GM23248 (cell line): ENCODE results near the gene KLC1. TPM values are rescaled to one million over a fixed set of nuclear protein-coding genes. Genes with fewer than 3 reads are reported as not detected.

Experiments used
- DNase-seq: peaks from one replicate; pipeline ENCODE4 v3.0.0-alpha.2; 2015
- H2AFZ ChIP-seq: fragments of 200-600 bp; sonication (generic); 2 replicates; pipeline ENCODE4 v1.6.1; 2016; ENCODE audit warnings: antibody characterized with exemption
- H3F3A ChIP-seq: fragments of 200-600 bp; sonication (generic); 2 replicates; pipeline ENCODE4 v1.6.1; 2016; ENCODE audit warnings: mild to moderate bottlenecking, antibody characterized with exemption, mixed run types; ENCODE audit not compliant: insufficient read depth
- H3K27ac ChIP-seq: fragments of 200-600 bp; sonication (generic); 2 replicates; pipeline ENCODE4 v1.5.1; 2016; ENCODE audit warnings: mild to moderate bottlenecking
- H3K27me3 ChIP-seq: fragments of 200-600 bp; sonication (generic); replicated peaks from 2 replicates; pipeline ENCODE4 v1.6.1; 2016; ENCODE audit warnings: mild to moderate bottlenecking; ENCODE audit not compliant: insufficient read depth
- H3K36me3 ChIP-seq: fragments of 200-600 bp; sonication (generic); 2 replicates; pipeline ENCODE4 v1.6.1; 2016; ENCODE audit warnings: low read depth, mild to moderate bottlenecking
- H3K4me1 ChIP-seq: fragments of 200-600 bp; sonication (generic); 2 replicates; pipeline ENCODE4 v1.6.1; 2016; ENCODE audit warnings: mild to moderate bottlenecking; ENCODE audit not compliant: insufficient read depth
- H3K4me2 ChIP-seq: fragments of 200-600 bp; sonication (generic); one replicate; pipeline ENCODE4 v1.6.1; 2016; ENCODE audit warnings: mild to moderate bottlenecking; ENCODE audit not compliant: unreplicated experiment
- H3K4me3 ChIP-seq: fragments of 200-600 bp; sonication (generic); 2 replicates; pipeline ENCODE4 v1.5.1; 2016; ENCODE audit warnings: mild to moderate bottlenecking
- H3K79me2 ChIP-seq: fragments of 200-600 bp; sonication (generic); 2 replicates; pipeline ENCODE4 v1.6.1; 2016; ENCODE audit warnings: mild to moderate bottlenecking; ENCODE audit not compliant: insufficient read depth
- H3K9ac ChIP-seq: fragments of 200-600 bp; sonication (generic); 2 replicates; pipeline ENCODE4 v1.6.1; 2016; ENCODE audit warnings: mild to moderate bottlenecking
- H3K9me2 ChIP-seq: fragments of 200-600 bp; sonication (generic); 2 replicates; pipeline ENCODE4 v1.6.1; 2016; ENCODE audit warnings: mixed run types, mild to moderate bottlenecking, moderate library complexity; ENCODE audit not compliant: insufficient read depth
- H3K9me3 ChIP-seq: fragments of 200-600 bp; sonication (generic); one replicate; pipeline ENCODE4 v1.6.1; 2017; ENCODE audit warnings: low read depth
- H4K20me1 ChIP-seq: fragments of 200-600 bp; sonication (generic); 2 replicates; pipeline ENCODE4 v1.6.0; 2016; ENCODE audit not compliant: insufficient read depth
- EZH2 ChIP-seq: fragments of 200-600 bp; sonication (generic); IDR thresholded peaks from 2 replicates; pipeline ENCODE4 v1.6.1; 2018; ENCODE audit warnings: antibody characterized with exemption, mild to moderate bottlenecking; ENCODE audit not compliant: insufficient read depth, poor library complexity, severe bottlenecking
- EZH2phosphoT487 ChIP-seq: fragments of 200-600 bp; sonication (generic); IDR thresholded peaks from 2 replicates; pipeline ENCODE4 v1.6.1; 2018; ENCODE audit warnings: antibody characterized with exemption, moderate library complexity, mild to moderate bottlenecking, low read depth; ENCODE audit not compliant: insufficient read depth
- WGBS, 2 experiments: methylation state at CpG; one replicate each; pipeline ENCODE4 v1.1.6; 2015 to 2017; ENCODE audit warnings: low lambda C conversion rate in 2 of 2, low coverage in 1 of 2; ENCODE audit errors: missing lambda C conversion rate in 2 of 2; 5-methylcytosine and 5-hydroxymethylcytosine counted together
- in situ Hi-C: fragments of 300-500 bp; cut with MboI; formaldehyde crosslinking; loops from 2 replicates; pipeline ENCODE4 v1.15.0; 2020
- polyA plus RNA-seq: library from polyadenylated mRNA; unstranded; fragments of >200 nt; fragmentation: Nextera tagmentation; extraction: Ambion mirVana; gene quantifications from 2 replicates; pipeline ENCODE4 v1.2.1, GENCODE V29; 2016
- total RNA-seq: library from RNA; depleted of rRNA; stranded (reverse); fragments of >200 nt; shearing (Covaris generic); gene quantifications from 2 replicates; pipeline ENCODE4 v1.2.3, GENCODE V29; 2014

Gene KLC1
- total and polyA plus RNA-seq, 2 experiments from 2014 or later, result 184 to 410 TPM

DNA sequence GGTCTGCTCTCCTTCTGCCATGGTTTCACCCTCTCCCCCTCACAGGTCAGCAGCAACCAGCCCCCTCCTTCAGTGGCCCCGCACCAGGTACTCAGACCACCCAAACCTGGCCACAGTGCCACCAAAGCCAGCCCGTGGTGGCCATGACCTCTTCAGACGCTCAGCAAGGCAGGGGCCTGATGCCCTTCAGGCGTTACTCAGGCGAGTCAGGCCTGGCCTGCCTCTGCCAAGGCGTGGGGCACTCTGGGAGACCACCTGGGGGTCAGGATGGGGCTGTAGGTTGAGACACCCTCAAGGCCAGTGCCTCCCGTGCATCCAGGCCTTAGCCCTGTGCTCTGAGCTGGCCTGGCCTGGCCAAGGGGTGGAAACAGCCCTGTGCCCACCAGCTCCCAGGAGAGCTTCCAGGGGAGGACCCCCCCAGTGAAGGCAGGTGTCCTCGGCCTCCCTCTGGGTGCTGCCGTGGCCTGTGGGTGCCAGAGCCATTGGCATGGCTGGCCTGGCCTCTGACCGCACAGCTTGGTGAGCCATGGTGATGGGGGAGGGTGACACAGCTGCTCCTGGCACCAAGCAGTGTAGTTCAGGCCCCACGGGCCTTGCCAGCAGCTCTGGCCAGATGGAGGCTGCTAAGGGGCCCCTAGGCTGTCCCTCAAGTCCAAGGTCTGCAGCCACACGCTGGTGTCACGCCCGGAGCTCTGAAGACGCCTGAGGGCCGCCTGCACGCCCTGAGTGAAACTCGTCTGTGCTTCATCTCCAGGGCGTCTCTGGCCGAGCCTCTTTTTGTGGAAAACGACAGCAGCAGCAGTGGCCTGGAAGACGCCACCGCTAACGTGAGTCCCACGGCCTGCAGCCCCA is 71.1 kb downstream of the KLC1 start:
- H3K36me3 ChIP-seq, result peaks cover 28% of the 10 kb centered on the region
- H3F3A ChIP-seq, result peaks cover 11% of the 10 kb centered on the region; the same call in 1 of the 2 replicates
- H3K27ac ChIP-seq, result no peak overlapping the region
- H4K20me1 ChIP-seq, result no peaks in the 10 kb centered on the region
- peaks cover 49% of the 10 kb centered on the region for H3K79me2 ChIP-seq
- H2AFZ ChIP-seq, result no peak overlapping the region
- no peaks in the 10 kb centered on the region for H3K9me3 ChIP-seq
- no peaks in the 10 kb centered on the region for H3K27me3 ChIP-seq
- in situ Hi-C loops, result no loop called here
- 79 to 85% methylated on average over 24 to 25 of the region's 25 CpGs for WGBS, 2 experiments
- TF ChIP-seq EZH2 (no peak), EZH2phosphoT487 (no peak)
- no peak overlapping the region for H3K4me2 ChIP-seq
- peak; percentile 32 for DNase-seq
- no peak overlapping the region for H3K9ac ChIP-seq
- no peak overlapping the region for H3K4me3 ChIP-seq
- no peaks in the 10 kb centered on the region for H3K4me1 ChIP-seq
- no peaks in the 10 kb centered on the region for H3K9me2 ChIP-seq

DNA sequence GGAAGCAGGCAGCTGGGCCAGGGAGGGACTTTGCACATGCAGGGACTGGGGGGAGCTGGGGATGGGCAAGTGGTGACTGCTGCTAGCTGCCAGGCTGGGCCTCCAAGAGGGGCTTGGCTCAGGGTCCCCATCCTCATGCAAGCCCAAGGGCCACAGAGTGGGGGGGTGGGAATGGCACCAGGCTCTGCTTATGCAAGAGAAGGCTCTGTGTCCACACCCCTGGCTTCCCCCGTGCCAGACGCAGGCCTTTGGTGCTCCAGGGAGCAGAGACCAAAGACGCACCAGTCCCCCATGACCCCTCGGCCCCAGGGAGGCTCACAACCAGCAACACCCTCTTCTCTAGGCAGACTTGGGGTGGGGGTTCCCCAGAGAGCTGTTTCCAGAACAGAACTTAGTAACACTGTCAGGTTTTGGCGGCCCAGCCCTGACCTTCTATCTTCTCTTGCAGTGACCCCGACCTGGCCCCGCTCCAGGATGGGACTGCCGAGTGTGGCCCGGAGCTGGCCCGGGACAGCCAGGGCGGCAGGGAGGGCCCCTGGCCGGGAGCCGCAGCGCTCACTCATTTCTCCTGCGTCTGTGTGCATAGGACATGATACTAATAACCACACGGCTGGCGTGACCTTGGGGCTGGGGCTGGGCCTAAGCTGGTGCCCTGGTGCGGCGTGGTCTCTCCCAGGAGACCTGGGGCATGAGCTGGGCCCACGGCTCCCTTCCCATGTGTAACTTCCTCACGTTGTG is 71.9 kb downstream of the KLC1 start:
- Histone ChIP-seq H3K4me2 (no peak overlapping the region), H3K79me2 (peaks cover 41% of the 10 kb centered on the region), H3K36me3 (peaks cover 22% of the 10 kb centered on the region; the same call in 1 of the 2 replicates), H3K27ac (no peak overlapping the region), H3K27me3 (no peaks in the 10 kb centered on the region), H2AFZ (no peak overlapping the region), H3K4me1 (no peaks in the 10 kb centered on the region), H3K9me2 (no peaks in the 10 kb centered on the region), H4K20me1 (no peaks in the 10 kb centered on the region), H3K9me3 (no peaks in the 10 kb centered on the region), H3K4me3 (no peak overlapping the region), H3F3A (peaks cover 11% of the 10 kb centered on the region; the same call in 1 of the 2 replicates), H3K9ac (no peak overlapping the region)
- DNase-seq, result no peak
- TF ChIP-seq EZH2, result no peak
- in situ Hi-C loops, result no loop called here
- WGBS, 2 experiments, result 85% methylated on average over 20 to 21 of the region's 21 CpGs

DNA sequence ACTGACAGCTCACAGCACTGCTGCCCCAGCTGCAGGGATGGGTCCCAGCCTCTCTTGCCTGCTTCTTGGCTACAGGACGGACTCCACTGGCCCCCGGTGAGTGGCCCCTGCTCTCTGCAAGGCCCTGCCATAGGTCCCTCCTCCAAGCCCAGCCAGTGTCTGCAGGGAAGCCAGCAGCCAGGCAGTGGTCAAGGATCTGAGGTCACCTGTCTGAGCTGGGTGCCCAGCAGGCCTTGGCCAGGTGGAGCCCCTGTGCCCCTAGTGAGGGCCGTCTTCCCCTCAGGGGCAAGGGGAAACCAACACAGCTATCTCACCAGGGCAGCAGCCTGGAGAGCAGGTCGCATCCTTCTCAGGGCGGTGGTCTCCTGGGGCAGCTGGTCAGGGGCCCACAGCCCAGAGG is 73.1 kb downstream of the KLC1 start:
- no peaks in the 10 kb centered on the region for H3K9me3 ChIP-seq
- TF ChIP-seq EZH2 (no peak), EZH2phosphoT487 (no peak)
- peaks cover 12% of the 10 kb centered on the region; the same call in 1 of the 2 replicates for H3K36me3 ChIP-seq
- WGBS, 2 experiments, result 62 to 85% methylated on average over 5 of the region's 5 CpGs
- H3K4me2 ChIP-seq, result no peak overlapping the region
- in situ Hi-C loops, result no loop called here
- no peak overlapping the region for H2AFZ ChIP-seq
- H3K79me2 ChIP-seq, result peaks cover 29% of the 10 kb centered on the region
- no peak overlapping the region for H3K9ac ChIP-seq
- H4K20me1 ChIP-seq, result no peaks in the 10 kb centered on the region
- H3K27me3 ChIP-seq, result no peaks in the 10 kb centered on the region
- no peaks in the 10 kb centered on the region for H3K9me2 ChIP-seq
- DNase-seq, result no peak
- no peaks in the 10 kb centered on the region for H3K4me1 ChIP-seq
- H3K27ac ChIP-seq, result no peak overlapping the region
- H3K4me3 ChIP-seq, result no peak overlapping the region
- peaks cover 5% of the 10 kb centered on the region; the same call in 1 of the 2 replicates for H3F3A ChIP-seq

DNA sequence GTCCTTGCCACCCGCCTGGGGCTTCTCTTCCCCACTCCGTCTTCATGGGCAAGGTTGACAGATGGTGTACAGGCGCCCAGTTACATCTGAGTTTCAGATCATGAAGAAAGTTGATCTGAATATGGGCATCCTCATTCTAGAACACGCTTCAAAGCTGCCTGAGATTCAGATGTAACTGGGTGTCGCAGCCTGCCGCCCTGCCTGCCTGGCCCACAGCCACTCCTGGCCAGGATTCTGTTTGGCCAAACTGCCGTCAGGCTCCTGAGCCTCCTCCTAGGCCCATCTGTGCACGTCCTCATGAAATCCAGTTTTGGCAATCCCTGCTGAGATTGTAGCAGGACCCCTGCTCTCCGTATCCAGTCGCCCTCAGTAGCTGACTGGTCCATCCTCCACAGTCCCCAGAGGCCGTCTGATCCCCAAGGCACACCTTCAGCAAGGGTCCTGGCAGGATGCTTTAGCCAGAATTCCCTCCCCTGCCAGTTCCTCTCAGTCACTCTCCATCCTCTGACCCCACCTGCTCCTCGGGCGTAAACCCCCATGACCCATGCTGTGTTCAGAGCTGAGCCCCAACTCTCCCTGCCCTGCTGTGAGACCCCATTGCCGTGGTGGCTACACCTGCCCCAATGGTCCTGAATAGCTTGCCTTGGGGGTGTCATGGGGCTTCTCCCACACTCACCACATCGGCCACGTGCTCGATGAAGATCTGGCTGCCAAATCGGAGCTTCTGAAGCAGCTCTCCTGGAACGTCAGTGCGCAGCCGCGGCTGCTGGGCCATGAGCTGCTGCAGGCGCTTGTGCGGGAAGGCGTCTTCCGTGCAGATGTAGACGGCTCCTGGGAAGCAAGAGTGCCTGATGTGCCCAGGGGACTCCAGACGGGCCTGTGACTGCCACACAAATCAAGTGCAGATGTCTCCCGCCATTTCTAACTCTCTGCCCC is 73.8 kb downstream of the KLC1 start:
- in situ Hi-C loops, result no loop called here
- Histone ChIP-seq H3K4me2 (no peak overlapping the region), H3K36me3 (peaks cover 12% of the 10 kb centered on the region; the same call in 1 of the 2 replicates), H3K27me3 (no peaks in the 10 kb centered on the region), H4K20me1 (no peaks in the 10 kb centered on the region), H3K9me3 (no peaks in the 10 kb centered on the region), H3K4me1 (no peaks in the 10 kb centered on the region), H3K27ac (no peak overlapping the region), H3K9ac (no peak overlapping the region), H3K79me2 (peaks cover 22% of the 10 kb centered on the region), H3K4me3 (no peak overlapping the region), H3K9me2 (no peaks in the 10 kb centered on the region), H2AFZ (no peak overlapping the region), H3F3A (peaks cover 5% of the 10 kb centered on the region; the same call in 1 of the 2 replicates)
- 77 to 80% methylated on average over 29 of the region's 29 CpGs for WGBS, 2 experiments
- no peak for TF ChIP-seq EZH2phosphoT487
- TF ChIP-seq EZH2, result no peak
- no peak for DNase-seq
